Activated naive CD8-positive, alpha-beta T cell (primary cell): Measurements from ENCODE around the gene FOXI1.
"Not testable (repeated sequence)": the region's sequence is repeated elsewhere in the genome, so short reads cannot be mapped to it uniquely, and the experiment has no call there.

Experiments used
- H3K27ac Mint-ChIP-seq: one replicate; pipeline ENCODE4 v1.8.0; 2021; ENCODE audit warnings: mixed read lengths
- H3K27me3 Mint-ChIP-seq: one replicate; pipeline ENCODE4 v1.8.0; 2021; ENCODE audit warnings: mixed read lengths
- H3K36me3 Mint-ChIP-seq: one replicate; pipeline ENCODE4 v1.8.0; 2021; ENCODE audit warnings: mixed read lengths
- H3K4me1 Mint-ChIP-seq: one replicate; pipeline ENCODE4 v1.8.0; 2021; ENCODE audit warnings: low read depth, mixed read lengths
- H3K4me3 Mint-ChIP-seq: one replicate; pipeline ENCODE4 v1.8.0; 2021; ENCODE audit warnings: mild to moderate bottlenecking, mixed read lengths
- H3K9me3 Mint-ChIP-seq: one replicate; pipeline ENCODE4 v1.8.0; 2021; ENCODE audit warnings: low read depth, mixed read lengths

Gene FOXI1

DNA sequence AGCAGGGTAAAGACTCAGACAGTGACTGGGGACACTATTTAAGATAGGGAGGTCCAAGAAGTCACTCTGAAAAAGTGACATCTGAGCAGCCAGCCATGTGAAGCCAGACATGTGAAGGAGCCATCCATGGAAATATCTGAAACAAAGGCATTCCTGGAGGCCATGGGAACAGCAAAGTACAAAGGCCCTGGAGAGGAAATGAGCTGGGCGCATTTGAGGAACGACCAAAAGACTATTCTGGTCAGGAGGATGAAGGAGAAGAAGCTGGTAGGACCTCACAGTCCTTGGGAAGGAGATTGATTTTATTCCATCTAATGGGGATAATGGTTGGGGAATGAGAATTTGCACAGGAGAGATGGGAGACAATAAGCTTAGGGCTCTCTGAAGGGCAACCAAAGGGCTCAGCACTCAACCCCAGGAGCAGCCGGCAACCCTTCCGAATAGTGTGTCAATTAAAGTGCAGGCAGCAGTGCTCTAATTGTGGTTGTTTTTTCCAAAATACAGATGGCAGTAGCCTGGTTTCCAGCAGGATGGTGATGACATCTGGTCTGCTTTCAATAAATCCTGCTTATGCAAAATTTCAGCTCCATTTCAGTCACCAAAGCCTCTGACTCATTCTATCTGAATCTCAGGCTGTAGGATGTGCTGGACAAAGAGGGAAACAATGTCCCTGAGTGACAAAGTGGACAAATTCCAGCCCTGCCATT is 26.7 kb downstream of the FOXI1 start:
- no peaks in the 10 kb centered on the region for H3K9me3 Mint-ChIP-seq
- H3K4me3 Mint-ChIP-seq = no peak overlapping the region
- H3K27me3 Mint-ChIP-seq = peaks cover 8% of the 10 kb centered on the region
- no peak overlapping the region for H3K27ac Mint-ChIP-seq
- H3K36me3 Mint-ChIP-seq = no peaks in the 10 kb centered on the region
- H3K4me1 Mint-ChIP-seq = no peaks in the 10 kb centered on the region

DNA sequence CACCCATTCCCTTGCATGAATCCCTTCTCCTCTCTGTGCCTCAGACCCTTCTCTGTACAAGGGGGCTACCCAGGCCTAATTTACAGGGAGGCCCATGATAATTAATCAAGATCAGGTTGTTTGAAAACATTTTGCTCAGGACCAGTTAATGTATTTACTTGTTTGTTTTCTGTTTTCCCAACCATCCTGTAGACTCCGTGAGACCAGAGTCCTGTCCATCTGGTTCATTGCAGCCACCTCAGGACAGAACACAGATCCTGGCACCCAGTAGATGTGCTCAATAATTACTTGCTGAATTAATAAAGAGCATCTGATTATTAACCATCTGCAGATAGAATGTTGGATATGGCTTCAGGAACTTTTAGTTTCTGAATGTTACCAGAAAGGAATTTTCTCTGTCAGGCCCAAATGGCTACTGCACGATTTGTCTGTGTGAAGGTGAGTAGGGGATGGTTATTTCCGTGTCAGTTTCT is 27.3 kb downstream of the FOXI1 start:
- no peaks in the 10 kb centered on the region for H3K4me1 Mint-ChIP-seq
- H3K4me3 Mint-ChIP-seq = no peak overlapping the region
- H3K27me3 Mint-ChIP-seq = peaks cover 6% of the 10 kb centered on the region
- no peaks in the 10 kb centered on the region for H3K9me3 Mint-ChIP-seq
- H3K27ac Mint-ChIP-seq = no peak overlapping the region
- no peaks in the 10 kb centered on the region for H3K36me3 Mint-ChIP-seq

DNA sequence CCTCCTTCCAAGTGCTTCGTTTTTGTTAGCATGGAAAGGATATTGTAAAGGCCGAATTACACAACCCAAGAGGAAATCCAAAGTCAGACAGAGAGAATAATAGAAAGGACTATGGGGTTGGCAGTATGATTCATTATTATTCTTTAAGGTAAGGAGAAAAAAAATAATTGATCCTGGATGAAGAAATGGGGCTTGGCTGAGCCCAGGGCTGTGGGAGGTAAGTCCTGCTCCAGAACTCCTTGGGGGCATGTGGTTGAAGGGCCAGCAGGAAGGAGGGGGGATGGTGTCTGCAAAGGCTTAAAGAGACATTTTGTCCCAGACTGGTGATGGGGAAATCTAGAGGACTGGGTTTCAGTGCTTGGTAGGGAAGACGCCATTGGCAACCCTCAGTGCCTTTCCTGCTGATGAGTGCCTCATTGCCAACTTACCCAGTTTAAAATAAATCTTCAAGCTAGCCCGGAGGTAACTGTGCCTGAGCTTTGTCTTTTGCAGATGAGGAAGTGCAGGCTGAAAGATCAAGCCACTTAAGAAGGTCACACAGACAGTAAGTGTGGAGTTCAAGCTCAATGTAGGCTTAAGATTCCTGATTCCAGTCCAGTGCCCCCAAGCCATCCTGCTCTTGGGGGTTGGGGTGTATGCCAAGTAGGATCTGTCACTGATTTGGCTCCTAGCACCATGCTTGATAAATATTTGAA is 30.2 kb downstream of the FOXI1 start:
- H3K9me3 Mint-ChIP-seq = no peaks in the 10 kb centered on the region
- H3K27me3 Mint-ChIP-seq = no peaks in the 10 kb centered on the region
- H3K4me1 Mint-ChIP-seq = no peaks in the 10 kb centered on the region
- no peak overlapping the region for H3K27ac Mint-ChIP-seq
- no peak overlapping the region for H3K4me3 Mint-ChIP-seq
- H3K36me3 Mint-ChIP-seq = no peaks in the 10 kb centered on the region

DNA sequence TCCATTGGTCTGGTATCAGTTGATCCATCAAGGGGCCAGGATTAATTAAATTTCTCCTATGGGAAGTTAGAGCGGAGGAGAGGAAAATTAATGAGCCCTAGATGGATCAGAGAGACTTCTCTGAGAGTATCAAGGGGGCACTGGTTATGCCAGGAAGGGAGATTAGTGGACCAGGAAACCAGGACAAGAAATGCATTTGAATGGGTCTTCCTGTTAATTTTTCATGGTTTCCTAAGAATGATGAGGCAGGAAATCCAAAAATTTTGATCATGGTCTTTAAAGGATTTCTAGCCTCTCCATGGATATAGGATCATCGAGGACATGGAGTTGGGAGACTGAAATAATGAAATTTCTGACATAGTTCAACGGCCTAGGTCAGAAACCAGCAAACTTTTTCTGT is 30.8 kb downstream of the FOXI1 start:
- Mint-ChIP-seq H3K4me1 (no peaks in the 10 kb centered on the region), H3K4me3 (no peak overlapping the region), H3K9me3 (no peaks in the 10 kb centered on the region), H3K27me3 (no peaks in the 10 kb centered on the region), H3K27ac (no peak overlapping the region), H3K36me3 (no peaks in the 10 kb centered on the region)

DNA sequence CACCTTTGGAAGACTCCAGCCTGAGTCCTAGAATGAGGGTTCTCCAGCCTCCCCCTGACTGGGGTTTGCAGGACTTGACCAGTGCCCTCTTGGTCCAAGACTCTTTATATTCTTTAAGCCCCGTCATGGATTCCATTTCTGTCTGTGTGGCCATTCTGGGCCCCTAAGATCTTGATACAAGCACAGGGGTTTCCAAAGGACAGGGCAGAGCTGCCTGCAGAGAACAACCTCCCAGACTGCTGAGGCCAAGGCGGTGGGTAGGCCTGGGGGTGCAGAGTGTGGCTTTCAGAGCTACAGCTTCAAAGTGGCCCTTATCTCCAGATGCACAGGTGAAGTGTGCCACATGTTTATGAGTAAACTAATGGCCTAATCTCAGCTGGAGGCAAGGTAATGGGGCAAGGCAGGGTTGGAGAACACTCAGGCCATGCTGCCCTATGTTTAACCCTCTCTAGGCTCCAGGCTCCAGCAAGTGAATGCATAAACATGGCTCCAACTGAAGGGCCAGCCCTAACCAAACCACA is 32.1 kb downstream of the FOXI1 start:
- no peaks in the 10 kb centered on the region for H3K27me3 Mint-ChIP-seq
- H3K36me3 Mint-ChIP-seq = no peaks in the 10 kb centered on the region
- H3K27ac Mint-ChIP-seq = no peak overlapping the region

DNA sequence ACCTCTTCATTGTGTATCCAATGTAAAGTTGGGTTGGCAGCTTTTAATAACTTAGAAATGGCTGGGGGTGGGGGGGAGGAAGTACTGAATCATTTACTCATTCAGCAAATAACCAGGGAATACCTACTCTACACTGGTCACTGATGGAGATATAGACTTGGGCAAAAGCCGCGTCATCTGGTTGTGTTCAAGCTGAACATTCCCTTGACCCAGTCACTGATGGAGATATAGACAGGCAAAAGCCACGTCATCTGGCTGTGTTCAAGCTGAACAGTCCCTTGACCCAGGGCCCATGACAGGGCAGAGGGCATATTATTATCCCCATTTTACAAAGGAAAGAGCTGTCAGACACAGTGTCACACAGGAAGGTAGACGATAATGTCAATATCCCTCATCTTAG is 32.6 kb downstream of the FOXI1 start:
- Mint-ChIP-seq H3K9me3 (no peaks in the 10 kb centered on the region), H3K4me1 (no peaks in the 10 kb centered on the region), H3K36me3 (no peaks in the 10 kb centered on the region), H3K27me3 (no peaks in the 10 kb centered on the region), H3K27ac (no peak overlapping the region), H3K4me3 (no peak overlapping the region)

More for the DNA sequence above, 32.1 kb downstream of the FOXI1 start:
- H3K4me1 Mint-ChIP-seq = no peaks in the 10 kb centered on the region
- H3K9me3 Mint-ChIP-seq = no peaks in the 10 kb centered on the region
- no peak overlapping the region for H3K4me3 Mint-ChIP-seq

DNA sequence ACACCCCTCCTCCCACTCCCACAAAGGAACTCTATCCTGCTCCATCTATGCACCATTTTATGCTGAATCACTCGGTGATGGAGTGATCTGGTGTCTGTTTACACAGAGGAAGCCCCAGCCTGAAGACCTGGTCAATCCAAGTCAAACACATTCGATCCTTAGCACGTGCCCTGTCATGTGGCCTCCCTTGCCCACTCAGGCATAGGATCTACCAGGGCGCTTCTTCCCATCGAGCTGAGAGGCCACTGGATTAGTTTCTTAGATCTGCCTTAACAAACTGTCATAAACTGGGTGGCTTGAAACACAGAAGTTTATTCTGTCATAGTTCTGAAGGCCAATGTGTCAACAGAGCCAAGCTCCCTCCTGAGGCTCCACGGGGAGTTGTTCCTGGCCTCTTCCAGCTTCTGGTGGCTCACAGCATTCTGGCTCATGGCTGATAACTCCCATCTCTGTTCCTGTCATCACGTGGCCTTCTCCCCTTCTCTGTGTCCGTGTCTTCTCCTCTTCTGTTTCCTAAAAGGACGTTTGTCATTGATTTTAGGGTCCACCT is 34.2 kb downstream of the FOXI1 start:
- H3K4me1 Mint-ChIP-seq = no peaks in the 10 kb centered on the region
- H3K4me3 Mint-ChIP-seq = no peak overlapping the region
- no peak overlapping the region for H3K27ac Mint-ChIP-seq
- H3K27me3 Mint-ChIP-seq = no peaks in the 10 kb centered on the region
- H3K9me3 Mint-ChIP-seq = no peaks in the 10 kb centered on the region
- no peaks in the 10 kb centered on the region for H3K36me3 Mint-ChIP-seq

DNA sequence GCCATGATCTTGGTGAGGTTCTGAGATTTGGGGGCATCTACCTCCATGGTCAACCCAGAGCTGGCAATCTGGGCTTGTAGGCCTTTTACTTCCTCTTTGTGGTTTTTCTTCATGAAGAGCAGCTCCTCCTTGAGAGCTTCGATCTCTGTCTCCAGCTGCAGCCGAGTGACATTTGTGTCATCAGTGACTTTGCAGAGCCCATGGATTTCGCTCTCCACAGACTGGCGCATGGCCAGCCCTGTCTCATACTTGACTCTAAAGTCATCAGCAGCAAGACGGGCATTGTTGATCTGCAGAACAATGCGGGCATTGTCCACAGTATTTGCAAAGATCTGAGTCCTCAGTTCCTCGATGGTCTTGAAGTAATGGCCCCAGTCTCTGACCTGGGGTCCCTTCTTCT is 35.5 kb downstream of the FOXI1 start:
- not testable (repeated sequence) for H3K9me3 Mint-ChIP-seq, H3K27me3 Mint-ChIP-seq, H3K4me1 Mint-ChIP-seq, H3K27ac Mint-ChIP-seq, H3K4me3 Mint-ChIP-seq, H3K36me3 Mint-ChIP-seq

DNA sequence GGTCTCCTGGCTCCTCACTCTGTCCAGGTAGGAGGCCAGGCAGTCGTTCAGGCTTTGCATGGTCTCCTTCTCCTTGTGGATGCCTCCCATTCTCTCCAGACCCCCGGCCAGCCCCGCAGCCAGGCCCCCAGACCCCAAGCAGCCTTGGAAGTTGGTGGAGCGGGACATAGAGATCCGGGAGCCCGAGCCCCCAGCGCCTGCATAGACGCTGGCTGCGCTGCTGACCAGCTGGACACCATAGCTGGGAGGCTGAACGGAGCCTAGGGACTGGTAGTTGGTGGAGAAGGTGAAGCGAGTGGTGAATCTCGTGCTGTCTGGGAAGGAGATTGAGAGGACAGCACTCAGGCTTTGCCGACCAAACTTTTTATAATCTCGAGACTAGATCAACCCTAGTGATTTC is 35.9 kb downstream of the FOXI1 start:
- Mint-ChIP-seq H3K9me3 (no peaks in the 10 kb centered on the region), H3K4me1 (no peaks in the 10 kb centered on the region), H3K27me3 (no peaks in the 10 kb centered on the region), H3K27ac (no peak overlapping the region), H3K4me3 (no peak overlapping the region), H3K36me3 (no peaks in the 10 kb centered on the region)

DNA sequence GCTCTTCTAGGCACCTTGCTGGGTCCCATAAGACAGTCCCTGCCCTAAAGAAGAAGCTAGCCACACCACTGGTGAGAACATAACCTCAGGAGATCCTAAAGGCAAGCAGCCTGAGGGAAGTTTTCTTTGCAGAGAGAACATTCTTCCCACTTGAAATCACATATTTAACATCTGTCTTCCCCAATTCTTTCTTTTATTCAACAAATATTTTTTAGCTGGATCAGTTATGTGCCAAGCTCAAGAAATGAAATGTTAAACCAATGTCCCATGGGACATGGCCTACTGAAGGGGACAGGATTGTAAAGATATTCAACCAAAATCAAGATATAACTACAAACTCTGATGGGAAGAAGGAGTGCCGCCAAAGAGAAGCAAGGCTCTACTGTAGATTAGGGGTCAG is 36.5 kb downstream of the FOXI1 start:
- Mint-ChIP-seq H3K4me3 (no peak overlapping the region), H3K9me3 (no peaks in the 10 kb centered on the region), H3K27ac (no peak overlapping the region), H3K36me3 (no peaks in the 10 kb centered on the region), H3K27me3 (no peaks in the 10 kb centered on the region), H3K4me1 (no peaks in the 10 kb centered on the region)

DNA sequence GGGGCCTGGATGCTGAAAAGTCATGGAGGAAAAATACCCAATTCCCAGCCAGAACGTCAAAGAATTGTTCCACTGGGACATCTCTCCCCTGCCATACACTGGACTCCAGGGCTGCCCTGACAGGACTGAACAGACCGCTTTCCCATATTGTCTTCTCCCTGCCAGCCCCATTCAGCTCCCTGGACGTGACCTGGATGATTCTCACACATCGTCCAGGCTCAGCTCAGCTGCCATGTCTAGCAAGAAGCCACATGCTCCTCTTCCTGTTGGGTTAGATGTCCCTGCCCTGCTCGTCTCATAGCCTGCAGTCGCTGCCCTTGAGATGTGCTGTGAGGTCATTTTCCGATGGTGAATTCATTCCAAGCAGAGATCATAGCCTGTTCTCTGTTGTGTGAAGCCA is 37.4 kb downstream of the FOXI1 start:
- Mint-ChIP-seq H3K4me3 (no peak overlapping the region), H3K27ac (no peak overlapping the region), H3K27me3 (no peaks in the 10 kb centered on the region), H3K9me3 (no peaks in the 10 kb centered on the region), H3K4me1 (no peaks in the 10 kb centered on the region), H3K36me3 (no peaks in the 10 kb centered on the region)

DNA sequence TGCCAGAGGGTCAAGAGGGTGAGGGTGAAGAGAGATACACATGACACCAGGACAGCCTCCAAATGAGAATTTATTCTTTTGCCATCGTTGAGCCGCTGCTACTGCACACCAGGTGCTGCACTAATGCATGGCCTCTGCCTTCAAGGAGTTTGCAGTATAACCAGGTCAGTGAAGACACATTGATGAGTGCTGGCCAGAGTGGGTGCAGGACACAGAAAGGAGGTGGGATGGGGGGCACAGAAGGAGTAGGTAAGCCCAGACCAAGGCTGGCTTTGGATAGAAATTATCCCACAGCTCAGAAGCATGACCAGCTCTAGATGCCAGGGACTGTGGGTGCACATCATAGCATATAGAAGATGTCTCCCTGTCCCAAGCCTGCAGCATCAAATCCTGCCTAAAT is 38.0 kb downstream of the FOXI1 start:
- Mint-ChIP-seq H3K4me3 (no peak overlapping the region), H3K27me3 (no peaks in the 10 kb centered on the region), H3K9me3 (no peaks in the 10 kb centered on the region), H3K27ac (no peak overlapping the region), H3K4me1 (no peaks in the 10 kb centered on the region), H3K36me3 (no peaks in the 10 kb centered on the region)

DNA sequence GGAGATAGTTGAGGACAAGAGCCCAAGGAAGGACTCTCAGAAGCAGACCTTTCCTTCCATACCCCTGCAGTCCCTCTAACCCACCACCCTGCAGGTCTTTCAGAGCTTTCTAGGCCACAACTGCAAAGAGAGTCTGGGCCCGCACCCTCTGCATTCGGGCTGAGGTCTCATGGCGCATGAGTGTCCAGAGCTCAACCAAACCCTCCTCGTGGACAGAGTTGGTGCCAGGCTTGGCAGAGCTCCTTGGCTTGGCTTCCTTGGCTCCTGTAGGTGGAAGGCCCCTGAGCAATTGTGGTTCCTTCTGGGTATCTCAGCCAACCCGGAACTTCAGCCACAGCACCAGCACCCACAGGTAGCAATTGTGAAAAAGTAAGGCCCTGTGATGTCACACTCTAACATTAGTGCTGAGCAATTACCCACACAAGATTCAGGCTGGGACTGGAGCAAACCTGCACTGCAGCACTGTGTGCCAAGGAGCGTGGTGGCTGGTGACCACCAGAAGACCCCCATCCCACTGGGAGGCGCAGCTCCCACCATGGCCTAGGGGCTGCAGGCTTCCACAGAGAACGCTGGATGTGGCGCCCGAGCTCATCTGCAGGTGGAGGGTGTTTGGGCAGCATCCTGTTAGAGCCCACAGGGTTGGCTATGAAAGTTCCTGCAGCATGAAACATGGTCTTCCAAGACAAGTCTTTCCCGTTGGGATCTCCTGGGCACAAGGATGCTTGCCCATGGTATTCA is 38.8 kb downstream of the FOXI1 start:
- H3K27ac Mint-ChIP-seq = no peak overlapping the region
- H3K4me1 Mint-ChIP-seq = no peaks in the 10 kb centered on the region
- no peaks in the 10 kb centered on the region for H3K27me3 Mint-ChIP-seq
- no peak overlapping the region for H3K4me3 Mint-ChIP-seq
- no peaks in the 10 kb centered on the region for H3K36me3 Mint-ChIP-seq
- H3K9me3 Mint-ChIP-seq = no peaks in the 10 kb centered on the region

DNA sequence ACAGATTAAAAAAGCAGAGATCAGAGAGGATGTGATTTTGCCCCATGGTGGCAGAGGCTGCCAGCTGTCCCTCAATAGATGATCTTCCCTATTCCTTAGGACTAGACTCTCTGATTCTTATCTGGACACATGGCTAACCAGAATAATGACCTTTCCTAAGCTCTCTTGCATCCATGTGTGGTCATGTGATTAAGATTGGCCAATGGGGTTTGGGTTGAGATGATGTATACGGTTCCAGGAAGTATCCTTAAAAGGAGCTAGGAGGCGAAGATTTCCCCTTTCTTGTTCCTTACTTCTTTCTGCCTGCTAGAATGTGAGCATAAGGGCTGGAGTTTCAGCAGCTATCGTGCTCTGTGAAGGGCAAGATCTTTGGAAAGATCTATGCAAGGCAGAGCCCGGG is 39.8 kb downstream of the FOXI1 start:
- H3K36me3 Mint-ChIP-seq = no peaks in the 10 kb centered on the region
- H3K27ac Mint-ChIP-seq = no peak overlapping the region
- no peaks in the 10 kb centered on the region for H3K27me3 Mint-ChIP-seq
- H3K4me3 Mint-ChIP-seq = no peak overlapping the region
- H3K4me1 Mint-ChIP-seq = no peaks in the 10 kb centered on the region
- H3K9me3 Mint-ChIP-seq = no peaks in the 10 kb centered on the region
